Cardiac muscle cell (in vitro differentiated cells and primary cell): ENCODE measurements around the gene ARHGAP15. TPM values are rescaled to one million over a fixed set of nuclear protein-coding genes. Genes with fewer than 3 reads are reported as not detected.

Experiments
- DNase-seq, 2 donors: peaks; one replicate each; pipeline versions ENCODE4 v3.0.0 to v3.0.0-alpha.2; 2010 to 2017; ENCODE audit warnings: low read depth in 1 of 2, low spot score in 1 of 2
- H3K27ac ChIP-seq: fragments of 200-600 bp; sonication (generic); 2 replicates; pipeline ENCODE4 v1.5.1; 2016
- H3K27me3 ChIP-seq: fragments of 200-600 bp; sonication (generic); 2 replicates; pipeline ENCODE4 v1.6.0; 2016; ENCODE audit warnings: control low read depth
- H3K36me3 ChIP-seq: fragments of 200-600 bp; sonication (generic); 2 replicates; pipeline ENCODE4 v1.5.1; 2016; ENCODE audit warnings: control low read depth
- H3K4me1 ChIP-seq: fragments of 200-600 bp; sonication (generic); 2 replicates; pipeline ENCODE4 v1.8.1; 2017; ENCODE audit warnings: low read depth, mild to moderate bottlenecking, mixed run types
- H3K4me3 ChIP-seq: fragments of 200-600 bp; sonication (generic); 2 replicates; pipeline ENCODE4 v1.5.1; 2016; ENCODE audit warnings: mild to moderate bottlenecking
- H3K9me3 ChIP-seq: fragments of 200-600 bp; sonication (generic); 2 replicates; pipeline ENCODE4 v1.5.1; 2017; ENCODE audit warnings: low read depth, mild to moderate bottlenecking, control low read depth
- polyA plus RNA-seq: library from polyadenylated mRNA; unstranded; fragments of >200 nt; fragmentation: Nextera tagmentation; extraction: Ambion mirVana; gene quantifications from 2 replicates; pipeline ENCODE4 v1.2.1, GENCODE V29; 2016
- total RNA-seq: library from RNA; depleted of rRNA; stranded (reverse); fragments of >200 nt; gene quantifications from 2 replicates; pipeline ENCODE4 v1.2.3, GENCODE V29; 2016
- TF ChIP-seq, protein P1 (sequence below): IDR thresholded peaks from 2 replicates; pipeline ENCODE4 v1.5.1; 2012; ENCODE audit warnings: low read depth, mild to moderate bottlenecking, low read length

ARHGAP15 gene
- total and polyA plus RNA-seq, 2 experiments from 2014 or later, result not detected

DNA sequence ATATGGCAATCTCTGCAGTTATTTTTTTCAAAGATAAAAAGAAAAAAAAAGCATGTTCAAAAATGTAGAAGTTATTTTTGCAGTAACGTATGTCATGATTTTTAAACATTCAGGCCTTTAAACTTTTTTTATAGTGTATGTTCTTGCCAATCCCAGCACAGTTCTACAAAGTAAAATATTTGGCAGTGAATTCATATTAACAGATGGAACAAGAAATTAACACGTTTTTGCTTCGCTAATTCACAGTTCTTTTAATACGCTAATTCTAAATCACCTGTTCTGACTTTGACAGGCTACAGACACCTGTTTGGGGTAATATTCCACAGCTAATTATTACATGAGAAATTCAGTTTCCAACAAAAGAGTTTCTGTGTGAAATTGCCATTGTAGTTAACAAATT, 183.2 kb downstream of the ARHGAP15 start:
- H3K9me3 ChIP-seq, result no peaks in the 10 kb centered on the region
- H3K4me3 ChIP-seq, result no peak overlapping the region
- TF ChIP-seq, protein P1, sequence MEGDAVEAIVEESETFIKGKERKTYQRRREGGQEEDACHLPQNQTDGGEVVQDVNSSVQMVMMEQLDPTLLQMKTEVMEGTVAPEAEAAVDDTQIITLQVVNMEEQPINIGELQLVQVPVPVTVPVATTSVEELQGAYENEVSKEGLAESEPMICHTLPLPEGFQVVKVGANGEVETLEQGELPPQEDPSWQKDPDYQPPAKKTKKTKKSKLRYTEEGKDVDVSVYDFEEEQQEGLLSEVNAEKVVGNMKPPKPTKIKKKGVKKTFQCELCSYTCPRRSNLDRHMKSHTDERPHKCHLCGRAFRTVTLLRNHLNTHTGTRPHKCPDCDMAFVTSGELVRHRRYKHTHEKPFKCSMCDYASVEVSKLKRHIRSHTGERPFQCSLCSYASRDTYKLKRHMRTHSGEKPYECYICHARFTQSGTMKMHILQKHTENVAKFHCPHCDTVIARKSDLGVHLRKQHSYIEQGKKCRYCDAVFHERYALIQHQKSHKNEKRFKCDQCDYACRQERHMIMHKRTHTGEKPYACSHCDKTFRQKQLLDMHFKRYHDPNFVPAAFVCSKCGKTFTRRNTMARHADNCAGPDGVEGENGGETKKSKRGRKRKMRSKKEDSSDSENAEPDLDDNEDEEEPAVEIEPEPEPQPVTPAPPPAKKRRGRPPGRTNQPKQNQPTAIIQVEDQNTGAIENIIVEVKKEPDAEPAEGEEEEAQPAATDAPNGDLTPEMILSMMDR, result no peak
- no peak for DNase-seq
- no peaks in the 10 kb centered on the region for H3K27me3 ChIP-seq
- H3K36me3 ChIP-seq, result no peaks in the 10 kb centered on the region
- no peaks in the 10 kb centered on the region for H3K4me1 ChIP-seq
- no peak overlapping the region for H3K27ac ChIP-seq

DNA sequence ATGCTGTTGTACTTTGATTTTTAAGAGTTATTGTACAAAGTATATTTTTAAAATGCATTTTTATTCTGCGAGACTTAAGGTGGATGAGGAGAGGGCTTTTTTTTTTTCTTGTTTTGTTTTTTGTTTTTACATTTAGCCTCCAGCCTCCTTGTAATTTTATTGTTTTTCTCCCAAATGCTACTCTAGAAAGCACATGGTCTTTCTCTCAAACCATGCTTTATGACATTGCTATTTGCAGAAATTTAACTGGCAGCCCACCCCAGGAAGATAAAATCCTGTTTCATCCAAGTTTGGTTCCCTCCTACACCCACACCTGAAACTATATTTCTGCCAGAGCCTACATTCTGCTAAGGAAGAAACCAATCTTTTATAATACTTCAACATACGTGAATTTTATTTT, 184.6 kb downstream of the ARHGAP15 start:
- H3K4me1 ChIP-seq, result no peaks in the 10 kb centered on the region
- DNase-seq, result no peak
- TF ChIP-seq, protein P1, result no peak
- H3K27ac ChIP-seq, result no peak overlapping the region
- no peaks in the 10 kb centered on the region for H3K27me3 ChIP-seq
- no peak overlapping the region for H3K4me3 ChIP-seq
- no peaks in the 10 kb centered on the region for H3K36me3 ChIP-seq
- no peaks in the 10 kb centered on the region for H3K9me3 ChIP-seq

DNA sequence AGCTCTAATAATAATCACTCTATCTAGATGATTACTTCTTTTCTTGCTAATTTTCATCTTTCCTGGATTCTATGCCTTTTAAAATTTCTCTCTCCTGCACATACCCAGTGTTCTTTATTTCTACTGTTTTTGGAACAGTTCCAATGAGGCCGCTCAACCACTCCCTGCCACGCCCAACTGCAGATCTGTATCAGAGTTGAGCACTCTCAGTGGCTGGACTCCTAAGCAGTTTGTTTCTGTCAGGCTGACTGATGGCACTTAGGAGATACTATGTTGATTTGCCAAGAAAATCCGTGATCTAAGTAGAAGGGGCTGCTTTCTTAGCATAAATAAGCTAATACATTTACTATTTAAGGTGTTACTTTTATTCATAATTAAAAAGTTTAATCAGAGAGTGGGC, 192.8 kb downstream of the ARHGAP15 start:
- no peaks in the 10 kb centered on the region for H3K9me3 ChIP-seq
- no peaks in the 10 kb centered on the region for H3K4me1 ChIP-seq
- TF ChIP-seq, protein P1, result no peak
- no peak for DNase-seq
- H3K27ac ChIP-seq, result no peak overlapping the region
- H3K27me3 ChIP-seq, result no peaks in the 10 kb centered on the region
- H3K4me3 ChIP-seq, result no peak overlapping the region
- no peaks in the 10 kb centered on the region for H3K36me3 ChIP-seq

DNA sequence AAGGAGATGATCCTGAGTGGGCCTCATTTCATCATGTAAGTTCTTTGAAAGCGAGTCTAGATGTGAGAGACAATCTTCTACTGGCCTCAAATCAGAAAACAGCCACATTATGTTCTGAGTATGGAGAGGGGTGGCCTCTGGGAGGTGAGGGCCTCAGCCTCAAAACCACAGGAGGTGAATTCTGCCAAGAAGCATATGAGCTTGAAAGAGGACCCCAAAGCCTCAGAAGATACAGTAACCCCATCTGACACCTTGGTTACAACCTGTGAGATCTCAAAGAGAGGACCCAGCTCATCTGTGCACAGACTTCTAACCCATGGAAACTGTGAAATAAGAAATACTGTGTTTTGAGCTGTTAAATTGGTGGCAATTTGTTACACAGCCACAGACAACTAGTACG, 200.1 kb downstream of the ARHGAP15 start:
- H3K27me3 ChIP-seq, result no peaks in the 10 kb centered on the region
- no peaks in the 10 kb centered on the region for H3K36me3 ChIP-seq
- TF ChIP-seq, protein P1, result no peak
- DNase-seq, result no peak
- no peaks in the 10 kb centered on the region for H3K9me3 ChIP-seq
- no peak overlapping the region for H3K27ac ChIP-seq
- H3K4me3 ChIP-seq, result no peak overlapping the region
- H3K4me1 ChIP-seq, result no peaks in the 10 kb centered on the region

DNA sequence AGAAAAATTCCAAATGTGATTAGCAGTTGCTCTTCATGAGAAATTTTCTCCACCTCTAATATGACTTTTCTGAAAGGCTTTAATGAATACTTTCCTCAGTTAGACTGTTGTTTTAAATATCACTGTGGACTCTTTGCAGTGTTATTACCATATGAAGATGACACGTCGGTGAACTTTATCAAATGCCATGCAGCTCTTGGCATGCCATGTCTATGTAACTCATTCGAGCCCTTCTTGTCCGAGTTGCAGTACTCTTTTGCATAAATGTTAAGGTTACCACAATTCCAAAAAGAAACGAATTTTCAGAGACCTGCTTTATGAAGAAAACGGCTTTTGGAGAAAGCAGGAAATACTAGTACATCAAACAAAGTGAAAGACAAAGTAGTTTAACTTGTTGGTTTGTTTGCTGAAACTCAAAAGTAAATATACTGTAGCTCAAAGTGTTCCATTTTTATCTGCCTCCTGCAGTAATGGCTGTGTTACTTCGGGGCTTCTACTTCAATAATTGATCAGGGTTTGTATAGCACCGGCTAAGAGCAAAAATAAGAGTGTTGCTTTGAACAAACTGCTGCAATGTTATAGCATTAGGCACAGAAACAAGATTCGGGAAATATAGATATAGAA, 204.1 kb downstream of the ARHGAP15 start:
- Histone ChIP-seq H3K27ac (no peak overlapping the region), H3K4me3 (no peak overlapping the region), H3K9me3 (no peaks in the 10 kb centered on the region), H3K4me1 (no peaks in the 10 kb centered on the region), H3K36me3 (no peaks in the 10 kb centered on the region), H3K27me3 (no peaks in the 10 kb centered on the region)
- DNase-seq, result no peak
- TF ChIP-seq, protein P1, result no peak
